Activated B cell treated with CpG ODN at 0.5 μM for 24 hours (primary cell): ENCODE data around the gene RPL15. TPM values are rescaled to one million over a fixed set of nuclear protein-coding genes. Genes with fewer than 3 reads are reported as not detected.
"Not testable (repeated sequence)": the region's sequence is repeated elsewhere in the genome, so short reads cannot be mapped to it uniquely, and the experiment has no call there.

Source experiments
- ATAC-seq: fragments of 200-7000 bp; cut with Tn5 transposase; one replicate; pipeline ENCODE4 v1.10.0; 2021; ENCODE audit warnings: low read depth, mild to moderate bottlenecking, moderate library complexity
- CTCF ChIA-PET: fragments of 350-600 bp; sonication (Branson Sonifier 250); formaldehyde crosslinking; loops from one replicate; lab custom pipeline; 2021; ENCODE audit warnings: antibody characterized with exemption; lab: Charles Lee
- POLR2A ChIA-PET: fragments of 350-600 bp; sonication (Branson Sonifier 250); formaldehyde crosslinking; loops from one replicate; lab custom pipeline; 2021; ENCODE audit warnings: antibody characterized with exemption; lab: Charles Lee
- DNase-seq: peaks from one replicate; pipeline ENCODE4 v3.0.0; 2022
- H3K27ac Mint-ChIP-seq: one replicate; pipeline ENCODE4 v1.8.0; 2020; ENCODE audit warnings: mixed read lengths
- H3K27me3 Mint-ChIP-seq: one replicate; pipeline ENCODE4 v1.8.0; 2021; ENCODE audit warnings: mixed read lengths
- H3K36me3 Mint-ChIP-seq: one replicate; pipeline ENCODE4 v1.8.0; 2021; ENCODE audit warnings: low read depth, mixed read lengths
- H3K4me1 Mint-ChIP-seq: one replicate; pipeline ENCODE4 v1.8.0; 2021; ENCODE audit warnings: mixed read lengths
- H3K4me3 Mint-ChIP-seq: one replicate; pipeline ENCODE4 v1.8.0; 2020; ENCODE audit warnings: mild to moderate bottlenecking, mixed read lengths
- H3K9me3 Mint-ChIP-seq: one replicate; pipeline ENCODE4 v1.8.0; 2020; ENCODE audit warnings: mixed read lengths
- intact Hi-C: fragments of 100-400 bp; cut with micrococcal nuclease; formaldehyde crosslinking; loops from one replicate; pipeline ENCODE4 v1.15.1; 2024
- total RNA-seq: library from RNA; stranded (reverse); gene quantifications from 2 replicates; pipeline ENCODE4 v1.2.3, GENCODE V29; 2022
- TF ChIP-seq, protein P1 (sequence below): fragments of 200-600 bp; IDR thresholded peaks from one replicate; pipeline ENCODE4 v1.8.0; 2022; ENCODE audit warnings: antibody characterized with exemption, mild to moderate bottlenecking

Gene RPL15
- total RNA-seq, 1 donor from 2014 or later = 2,710 TPM

DNA sequence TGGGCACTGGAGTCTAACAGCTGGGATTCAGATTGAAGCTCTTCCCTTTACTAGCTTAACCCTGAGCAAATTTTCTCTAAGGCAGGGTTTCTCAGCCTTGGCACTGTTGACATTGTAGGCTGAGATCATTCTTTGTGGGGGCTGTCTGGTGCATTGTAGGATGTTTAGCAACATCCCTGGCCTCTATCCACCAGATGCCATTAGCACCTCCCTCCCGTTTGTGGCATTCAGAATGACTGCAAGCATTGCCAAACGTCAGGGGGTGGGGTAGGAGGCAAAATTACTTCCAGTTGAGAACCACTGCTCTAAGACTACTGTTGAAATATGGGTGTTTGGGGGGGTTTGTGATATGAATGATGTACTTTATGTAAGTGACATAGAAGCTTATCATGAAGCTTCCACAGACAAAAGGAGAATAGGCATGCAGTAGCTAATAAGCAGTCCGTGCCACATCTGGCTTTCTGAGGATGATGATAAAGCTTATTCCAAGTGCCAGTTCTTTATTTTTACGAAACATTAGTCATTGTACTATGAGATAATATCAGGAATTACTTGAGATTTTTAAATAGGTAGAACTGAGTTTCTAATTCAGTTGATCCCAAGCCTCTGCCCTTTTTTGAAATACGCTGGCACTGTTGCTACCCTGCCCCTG is 39.5 kb upstream of the RPL15 start:
- no peak for DNase-seq
- POLR2A ChIA-PET = interaction anchor here (1.1 kb wide), 1 partner anchor 40 kb away, joined by 4 read pairs; the partner anchor contains the start of genes NKIRAS1 and RPL15
- TF ChIP-seq, protein P1, sequence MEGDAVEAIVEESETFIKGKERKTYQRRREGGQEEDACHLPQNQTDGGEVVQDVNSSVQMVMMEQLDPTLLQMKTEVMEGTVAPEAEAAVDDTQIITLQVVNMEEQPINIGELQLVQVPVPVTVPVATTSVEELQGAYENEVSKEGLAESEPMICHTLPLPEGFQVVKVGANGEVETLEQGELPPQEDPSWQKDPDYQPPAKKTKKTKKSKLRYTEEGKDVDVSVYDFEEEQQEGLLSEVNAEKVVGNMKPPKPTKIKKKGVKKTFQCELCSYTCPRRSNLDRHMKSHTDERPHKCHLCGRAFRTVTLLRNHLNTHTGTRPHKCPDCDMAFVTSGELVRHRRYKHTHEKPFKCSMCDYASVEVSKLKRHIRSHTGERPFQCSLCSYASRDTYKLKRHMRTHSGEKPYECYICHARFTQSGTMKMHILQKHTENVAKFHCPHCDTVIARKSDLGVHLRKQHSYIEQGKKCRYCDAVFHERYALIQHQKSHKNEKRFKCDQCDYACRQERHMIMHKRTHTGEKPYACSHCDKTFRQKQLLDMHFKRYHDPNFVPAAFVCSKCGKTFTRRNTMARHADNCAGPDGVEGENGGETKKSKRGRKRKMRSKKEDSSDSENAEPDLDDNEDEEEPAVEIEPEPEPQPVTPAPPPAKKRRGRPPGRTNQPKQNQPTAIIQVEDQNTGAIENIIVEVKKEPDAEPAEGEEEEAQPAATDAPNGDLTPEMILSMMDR = no peak
- ATAC-seq = no peak
- H3K36me3 Mint-ChIP-seq = peaks cover 23% of the 10 kb centered on the region
- no peaks in the 10 kb centered on the region for H3K27me3 Mint-ChIP-seq
- H3K9me3 Mint-ChIP-seq = no peaks in the 10 kb centered on the region
- no peak overlapping the region for H3K4me3 Mint-ChIP-seq
- CTCF ChIA-PET = interaction anchor here (0.5 to 1.4 kb wide), 3 partner anchors 14 to 46 kb away, joined by 3 read pairs; no protein-coding TSS in a partner anchor
- intact Hi-C loops = no loop called here
- no peak overlapping the region for H3K27ac Mint-ChIP-seq
- H3K4me1 Mint-ChIP-seq = peaks cover 52% of the 10 kb centered on the region

GRCh38 chr3:23879485-23879884 is 37.4 kb upstream of the RPL15 start:
- intact Hi-C loops = no loop called here
- Mint-ChIP-seq H3K4me3 (no peak overlapping the region), H3K9me3 (no peaks in the 10 kb centered on the region), H3K4me1 (peaks cover 43% of the 10 kb centered on the region), H3K27ac (no peak overlapping the region), H3K27me3 (no peaks in the 10 kb centered on the region), H3K36me3 (peaks cover 22% of the 10 kb centered on the region)
- ChIA-PET CTCF (no interaction called here), POLR2A (no interaction called here)
- TF ChIP-seq, protein P1 = no peak
- DNase-seq (no peak), ATAC-seq (no peak)

- Mint-ChIP-seq H3K27ac (no peak overlapping the region), H3K4me1 (peaks cover 38% of the 10 kb centered on the region), H3K9me3 (no peaks in the 10 kb centered on the region), H3K36me3 (peaks cover 22% of the 10 kb centered on the region), H3K4me3 (no peak overlapping the region), H3K27me3 (no peaks in the 10 kb centered on the region)
- ATAC-seq = no peak
- POLR2A ChIA-PET = no interaction called here
- intact Hi-C loops = loop anchor here (10.0 kb wide), 1 partner anchor 764 kb away; no protein-coding TSS in a partner anchor
- CTCF ChIA-PET = no interaction called here
- no peak for DNase-seq
- TF ChIP-seq, protein P1 = no peak
Observed at GRCh38 chr3:23880703-23881339, 36.1 kb upstream of the RPL15 start.

DNA sequence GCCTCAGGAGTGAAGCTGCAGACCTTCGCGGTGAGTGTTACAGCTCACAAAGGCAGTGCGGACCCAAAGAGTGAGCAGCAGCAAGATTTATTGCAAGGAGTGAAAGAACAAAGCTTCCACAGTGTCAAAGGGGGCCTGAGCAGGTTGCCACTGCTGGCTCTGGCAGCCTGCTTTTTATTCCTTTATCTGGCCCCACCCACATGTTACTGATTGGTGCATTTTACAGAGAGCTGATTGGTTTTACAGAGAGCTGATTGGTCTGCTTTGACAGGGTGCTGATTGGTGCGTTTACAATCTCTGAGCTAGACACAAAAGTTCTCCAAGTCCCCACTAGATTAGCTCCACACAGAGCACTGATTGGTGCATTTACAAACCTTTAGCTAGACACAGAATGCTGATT is 34.9 kb upstream of the RPL15 start:
- H3K27ac Mint-ChIP-seq, ATAC-seq, H3K4me3 Mint-ChIP-seq, H3K9me3 Mint-ChIP-seq, CTCF ChIA-PET, DNase-seq, H3K27me3 Mint-ChIP-seq, POLR2A ChIA-PET: not testable (repeated sequence)
- intact Hi-C loops = loop anchor here (10.0 kb wide), 1 partner anchor 763 kb away; no protein-coding TSS in a partner anchor
- Mint-ChIP-seq H3K4me1 (peaks cover 26% of the 10 kb centered on the region), H3K36me3 (peaks cover 22% of the 10 kb centered on the region)

DNA sequence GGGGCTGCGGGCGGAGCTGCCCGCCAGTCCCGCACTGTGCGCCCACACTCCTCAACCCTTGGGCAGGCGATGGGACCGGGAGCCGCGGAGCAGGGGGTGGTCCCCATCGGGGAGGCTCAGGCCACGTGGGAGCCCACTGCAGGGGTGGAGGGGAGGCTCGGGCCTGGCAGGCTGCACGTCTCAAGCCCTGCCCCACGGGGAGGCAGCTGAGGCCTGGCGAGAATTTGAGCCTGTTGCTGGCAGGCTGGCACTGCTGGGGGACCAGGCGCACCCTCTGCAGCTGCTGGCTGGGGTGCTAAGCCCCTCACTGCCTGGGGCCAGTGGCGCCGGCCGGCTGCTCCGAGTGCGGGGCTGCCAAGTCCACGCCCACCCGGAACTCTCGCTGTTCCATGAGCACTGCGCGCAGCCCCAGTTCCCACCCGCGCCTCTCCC is 34.4 kb upstream of the RPL15 start:
- Mint-ChIP-seq H3K27me3 (no peaks in the 10 kb centered on the region), H3K36me3 (peaks cover 22% of the 10 kb centered on the region), H3K27ac (no peak overlapping the region), H3K4me1 (peaks cover 21% of the 10 kb centered on the region), H3K9me3 (no peaks in the 10 kb centered on the region), H3K4me3 (no peak overlapping the region)
- CTCF ChIA-PET = no interaction called here
- TF ChIP-seq, protein P1 = no peak
- no peak for ATAC-seq
- DNase-seq = no peak
- POLR2A ChIA-PET = no interaction called here
- intact Hi-C loops = loop anchor here (10.0 kb wide), 1 partner anchor 762 kb away; no protein-coding TSS in a partner anchor
